Breast epithelium (tissue), 3 donors: ENCODE results near the gene DNAH7.

Experiments used
- POLR2A ChIP-seq: fragments of 450-650 bp; IDR thresholded peaks from one replicate; pipeline ENCODE4 v1.6.1; 2016; ENCODE audit warnings: antibody characterized with exemption, mild to moderate bottlenecking, moderate library complexity
- TF ChIP-seq, protein P1 (sequence below), 3 donors: fragments of 450-650 bp; IDR thresholded peaks; one replicate each; pipeline ENCODE4 v1.5.1; 2016 to 2017; ENCODE audit warnings: antibody characterized with exemption in 3 of 3, mild to moderate bottlenecking in 3 of 3, moderate library complexity in 3 of 3

DNA sequence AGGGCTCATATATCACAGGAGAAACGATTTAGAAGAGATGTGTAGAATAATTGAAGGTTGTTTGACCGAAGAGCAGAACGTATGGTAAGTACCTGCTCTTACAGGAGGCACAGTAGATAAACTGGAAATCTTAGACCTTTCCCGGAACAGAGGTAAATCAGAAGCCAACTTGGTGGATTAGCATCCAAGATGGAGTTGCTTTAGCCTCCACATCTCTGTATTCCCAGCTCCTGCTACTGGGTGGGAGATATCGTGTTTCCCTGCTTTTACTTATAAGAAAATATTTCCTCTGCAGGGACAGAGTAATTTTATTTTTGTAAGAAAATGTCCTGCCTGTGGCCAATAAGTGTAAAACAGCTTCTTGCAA lies 247.1 kb downstream of the DNAH7 start:
- TF ChIP-seq POLR2A, result no peak
- TF ChIP-seq, protein P1, sequence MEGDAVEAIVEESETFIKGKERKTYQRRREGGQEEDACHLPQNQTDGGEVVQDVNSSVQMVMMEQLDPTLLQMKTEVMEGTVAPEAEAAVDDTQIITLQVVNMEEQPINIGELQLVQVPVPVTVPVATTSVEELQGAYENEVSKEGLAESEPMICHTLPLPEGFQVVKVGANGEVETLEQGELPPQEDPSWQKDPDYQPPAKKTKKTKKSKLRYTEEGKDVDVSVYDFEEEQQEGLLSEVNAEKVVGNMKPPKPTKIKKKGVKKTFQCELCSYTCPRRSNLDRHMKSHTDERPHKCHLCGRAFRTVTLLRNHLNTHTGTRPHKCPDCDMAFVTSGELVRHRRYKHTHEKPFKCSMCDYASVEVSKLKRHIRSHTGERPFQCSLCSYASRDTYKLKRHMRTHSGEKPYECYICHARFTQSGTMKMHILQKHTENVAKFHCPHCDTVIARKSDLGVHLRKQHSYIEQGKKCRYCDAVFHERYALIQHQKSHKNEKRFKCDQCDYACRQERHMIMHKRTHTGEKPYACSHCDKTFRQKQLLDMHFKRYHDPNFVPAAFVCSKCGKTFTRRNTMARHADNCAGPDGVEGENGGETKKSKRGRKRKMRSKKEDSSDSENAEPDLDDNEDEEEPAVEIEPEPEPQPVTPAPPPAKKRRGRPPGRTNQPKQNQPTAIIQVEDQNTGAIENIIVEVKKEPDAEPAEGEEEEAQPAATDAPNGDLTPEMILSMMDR (IDR thresholded peaks at IDR 0.05), result no peak
